ENCODE data around the gene UPF3A. TPM values are rescaled to one million over a fixed set of nuclear protein-coding genes. Genes with fewer than 3 reads are reported as not detected.

The UPF3A gene
- polyA plus RNA-seq, 2 of the 4 experiments (the other 2 are of a cell fraction) = 51.0 to 62.6 TPM

GRCh38 chr13:114313061-114313860 lies 31.9 kb downstream of the UPF3A start (continued):
- TF ChIP-seq ZNF302 (CRISPR knock-in tag; IDR thresholded peaks at IDR 0.05) (no peak), NPAS2 (CRISPR knock-in tag; IDR thresholded peaks at IDR 0.05; ENCODE audit: borderline replicate concordance) (no peak)

GRCh38 chr13:114314074-114314912 lies 32.9 kb downstream of the UPF3A start, which contains the start of gene CHAMP1:
TSS of gene CHAMP1 (plus strand) at chr13:114314503. CDS start at chr13:114323843, 9,340 bp downstream.
- ChIA-PET CTCF (interaction anchor here (1.0 kb wide), 2 partner anchors 19 to 34 kb away, joined by 3 to 4 read pairs; no protein-coding TSS in a partner anchor), POLR2A (interaction anchor here (1.1 kb wide), 1 partner anchor 33 kb away, joined by 4 read pairs; the partner anchor contains the start of gene UPF3A)
- FAIRE-seq = no peak

More at GRCh38 chr13:114314074-114314912, 32.9 kb downstream of the UPF3A start, which contains the start of gene CHAMP1:
- DNase-seq (ENCODE audit: low read depth in 1 of 2, low spot score in 1 of 2) = peak; percentile 83 to 94
- Histone ChIP-seq H3K9me3 (no peaks in the 10 kb centered on the region), H3K4me3 (peak within 1 kb of the TSS; percentile 58), H3K4me2 (peak within 1 kb of the TSS; percentile 79), H3K4me1 (peaks cover 20% of the 10 kb centered on the region), H3K27ac (peak within 1 kb of the TSS; percentile 83 to 97)
- WGBS (ENCODE audit: missing lambda C conversion rate) = 2% methylated on average over 15 of the region's 107 CpGs
- no peak for TF ChIP-seq ZNF302 (CRISPR knock-in tag; IDR thresholded peaks at IDR 0.05)
- peak; percentile 97 for TF ChIP-seq BHLHE40 (IDR thresholded peaks at IDR 0.05; ENCODE audit: low read depth, low read length)
- peak; percentile 75; the same call in 2 of the 3 replicates for TF ChIP-seq BCL3 (IDR thresholded peaks at IDR 0.05)
- no peak for TF ChIP-seq HDAC2 (IDR thresholded peaks at IDR 0.05)
- no peak for TF ChIP-seq CTCF (IDR thresholded peaks at IDR 0.05)
- no peak for TF ChIP-seq HOXB13 (CRISPR knock-in tag; IDR thresholded peaks at IDR 0.05; ENCODE audit: low read depth)
- peak; percentile 82 for TF ChIP-seq PHF8 (IDR thresholded peaks at IDR 0.05; ENCODE audit: borderline replicate concordance, low read depth)
- TF ChIP-seq POLR2A (IDR thresholded peaks at IDR 0.05; ENCODE audit: low read length) = peak; percentile 73
- TF ChIP-seq CEBPB (IDR thresholded peaks at IDR 0.05) = no peak
- TF ChIP-seq REST (IDR thresholded peaks at IDR 0.05) = 0 out of 2 replicates have a peak, but pooled peaks have one; percentile 11
- TF ChIP-seq JUNB (IDR thresholded peaks at IDR 0.05) = no peak
- no peak for TF ChIP-seq HOXA7 (CRISPR knock-in tag; IDR thresholded peaks at IDR 0.05)
- no peak for TF ChIP-seq PBX3 (IDR thresholded peaks at IDR 0.05)
- TF ChIP-seq EHF (CRISPR knock-in tag; IDR thresholded peaks at IDR 0.05) = no peak
- peak; percentile 62 to 84; a peak in 4 of 5 replicates for TF ChIP-seq JUN (IDR thresholded peaks at IDR 0.05)
- peak; percentile 87 for TF ChIP-seq E2F6 (IDR thresholded peaks at IDR 0.05; ENCODE audit: borderline replicate concordance, low read depth)
- no peak for TF ChIP-seq FOSB (CRISPR knock-in tag; IDR thresholded peaks at IDR 0.05)
- peak; percentile 65 for TF ChIP-seq MAX (IDR thresholded peaks at IDR 0.05)
- peak; percentile 91 to 94 for ATAC-seq

Measured in A549 (cell line).